Activated naive CD8-positive, alpha-beta T cell (primary cell): ENCODE results near the gene CDHR2.
"Not testable (repeated sequence)": the region's sequence is repeated elsewhere in the genome, so short reads cannot be mapped to it uniquely, and the experiment has no call there.

Source experiments
- H3K27ac Mint-ChIP-seq: one replicate; pipeline ENCODE4 v1.8.0; 2021; ENCODE audit warnings: mixed read lengths
- H3K27me3 Mint-ChIP-seq: one replicate; pipeline ENCODE4 v1.8.0; 2021; ENCODE audit warnings: mixed read lengths
- H3K36me3 Mint-ChIP-seq: one replicate; pipeline ENCODE4 v1.8.0; 2021; ENCODE audit warnings: mixed read lengths
- H3K4me1 Mint-ChIP-seq: one replicate; pipeline ENCODE4 v1.8.0; 2021; ENCODE audit warnings: low read depth, mixed read lengths
- H3K4me3 Mint-ChIP-seq: one replicate; pipeline ENCODE4 v1.8.0; 2021; ENCODE audit warnings: mild to moderate bottlenecking, mixed read lengths
- H3K9me3 Mint-ChIP-seq: one replicate; pipeline ENCODE4 v1.8.0; 2021; ENCODE audit warnings: low read depth, mixed read lengths

CDHR2 gene

DNA sequence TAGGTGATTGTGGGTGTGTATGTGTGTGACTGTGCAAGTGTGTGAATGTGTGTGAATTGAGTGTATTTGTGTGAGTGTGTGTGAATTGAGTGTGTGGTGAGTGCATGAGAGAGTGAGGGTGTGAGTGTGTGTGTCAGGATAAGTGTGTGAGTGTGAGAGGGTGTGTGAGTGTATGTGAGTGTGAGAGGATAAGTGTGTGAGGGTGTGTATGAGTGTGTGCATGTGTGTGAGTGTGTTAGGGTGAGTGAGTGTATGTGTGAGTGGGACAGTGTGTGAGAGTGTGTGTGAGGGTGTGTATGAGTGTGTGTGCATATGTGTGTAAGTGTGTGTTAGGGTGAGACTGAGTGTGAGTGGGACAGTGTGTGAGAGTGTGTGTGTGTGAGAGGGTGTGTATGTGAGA, 39.2 kb downstream of the CDHR2 start:
- Mint-ChIP-seq H3K4me1 (no peaks in the 10 kb centered on the region), H3K36me3 (no peaks in the 10 kb centered on the region), H3K27ac (no peak overlapping the region), H3K27me3 (no peaks in the 10 kb centered on the region), H3K4me3 (no peak overlapping the region), H3K9me3 (no peaks in the 10 kb centered on the region)

DNA sequence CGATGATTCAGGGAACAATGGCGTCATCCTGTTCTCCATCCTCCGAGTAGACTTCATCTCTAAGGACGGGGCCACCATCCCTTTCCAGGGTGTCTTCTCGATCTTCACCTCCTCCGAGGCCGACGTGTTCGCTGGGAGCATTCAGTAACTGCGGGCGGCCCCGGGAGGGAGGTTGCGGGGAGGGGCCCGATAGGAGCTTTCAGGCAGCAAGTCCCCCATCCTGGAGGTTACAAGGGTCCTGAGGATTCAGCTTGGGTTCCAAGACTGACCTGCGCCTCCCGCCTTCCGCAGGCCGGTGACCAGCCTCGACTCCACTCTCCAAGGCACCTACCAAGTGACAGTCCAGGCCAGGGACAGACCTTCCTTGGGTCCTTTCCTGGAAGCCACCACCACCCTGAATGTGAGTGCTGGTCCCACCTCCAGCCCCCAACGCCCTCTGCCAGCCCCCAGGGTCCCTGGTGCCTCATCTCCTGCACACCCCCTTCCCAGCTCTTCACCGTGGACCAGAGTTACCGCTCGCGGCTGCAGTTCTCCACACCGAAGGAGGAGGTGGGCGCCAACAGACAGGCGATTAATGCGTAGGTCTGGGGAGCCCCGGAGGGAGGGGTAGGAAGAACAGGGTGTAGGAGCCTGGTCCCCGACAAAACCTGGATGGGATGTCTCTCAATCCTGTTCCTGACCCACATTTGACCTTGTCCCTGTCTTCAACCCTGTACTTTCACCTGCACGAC, 40.1 kb downstream of the CDHR2 start:
- no peaks in the 10 kb centered on the region for H3K9me3 Mint-ChIP-seq
- H3K4me1 Mint-ChIP-seq = no peaks in the 10 kb centered on the region
- no peak overlapping the region for H3K4me3 Mint-ChIP-seq
- H3K36me3 Mint-ChIP-seq = no peaks in the 10 kb centered on the region
- H3K27ac Mint-ChIP-seq = no peak overlapping the region
- no peaks in the 10 kb centered on the region for H3K27me3 Mint-ChIP-seq

DNA sequence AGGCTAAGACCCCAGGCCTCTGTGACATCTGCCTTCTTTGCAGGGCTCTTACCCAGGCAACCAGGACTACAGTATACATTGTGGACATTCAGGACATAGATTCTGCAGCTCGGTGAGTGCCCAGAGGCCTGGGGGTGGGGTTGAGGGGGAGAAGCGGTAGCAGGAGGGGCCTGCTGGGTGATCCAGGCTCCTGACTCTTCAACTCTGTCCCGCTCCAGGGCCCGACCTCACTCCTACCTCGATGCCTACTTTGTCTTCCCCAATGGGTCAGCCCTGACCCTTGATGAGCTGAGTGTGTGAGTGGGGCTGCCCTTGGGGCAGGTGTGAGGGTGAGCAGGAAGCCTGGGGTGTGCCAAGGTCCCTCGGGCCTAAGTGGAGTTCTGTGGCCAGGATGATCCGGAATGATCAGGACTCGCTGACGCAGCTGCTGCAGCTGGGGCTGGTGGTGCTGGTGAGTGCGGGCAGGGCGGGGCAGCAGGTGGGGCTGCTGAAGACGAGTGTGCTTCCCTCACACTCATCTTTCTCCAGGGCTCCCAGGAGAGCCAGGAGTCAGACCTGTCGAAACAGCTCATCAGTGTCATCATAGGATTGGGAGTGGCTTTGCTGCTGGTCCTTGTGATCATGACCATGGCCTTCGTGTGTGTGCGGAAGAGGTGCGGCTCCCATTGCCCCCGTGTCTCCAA, 41.0 kb downstream of the CDHR2 start:
- no peaks in the 10 kb centered on the region for H3K9me3 Mint-ChIP-seq
- no peak overlapping the region for H3K27ac Mint-ChIP-seq
- H3K27me3 Mint-ChIP-seq = no peaks in the 10 kb centered on the region
- H3K36me3 Mint-ChIP-seq = no peaks in the 10 kb centered on the region
- no peaks in the 10 kb centered on the region for H3K4me1 Mint-ChIP-seq
- H3K4me3 Mint-ChIP-seq = no peak overlapping the region

DNA sequence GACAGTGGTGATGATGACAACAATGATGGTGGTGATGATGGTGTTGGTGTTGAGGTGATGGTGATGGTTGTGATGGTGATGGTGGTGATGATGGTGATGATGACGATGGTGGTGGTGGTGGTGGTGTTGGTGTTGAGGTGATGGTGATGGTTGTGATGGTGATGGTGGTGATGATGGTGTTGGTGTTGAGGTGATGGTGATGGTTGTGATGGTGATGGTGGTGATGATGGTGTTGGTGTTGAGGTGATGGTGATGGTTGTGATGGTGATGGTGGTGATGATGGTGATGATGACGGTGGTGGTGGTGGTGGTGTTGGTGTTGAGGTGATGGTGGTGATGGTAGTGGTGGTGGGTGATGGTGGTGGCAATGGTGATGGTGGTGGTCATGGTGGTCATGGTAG, 42.5 kb downstream of the CDHR2 start:
- H3K27ac Mint-ChIP-seq, H3K4me1 Mint-ChIP-seq, H3K27me3 Mint-ChIP-seq, H3K4me3 Mint-ChIP-seq, H3K9me3 Mint-ChIP-seq, H3K36me3 Mint-ChIP-seq: not testable (repeated sequence)

DNA sequence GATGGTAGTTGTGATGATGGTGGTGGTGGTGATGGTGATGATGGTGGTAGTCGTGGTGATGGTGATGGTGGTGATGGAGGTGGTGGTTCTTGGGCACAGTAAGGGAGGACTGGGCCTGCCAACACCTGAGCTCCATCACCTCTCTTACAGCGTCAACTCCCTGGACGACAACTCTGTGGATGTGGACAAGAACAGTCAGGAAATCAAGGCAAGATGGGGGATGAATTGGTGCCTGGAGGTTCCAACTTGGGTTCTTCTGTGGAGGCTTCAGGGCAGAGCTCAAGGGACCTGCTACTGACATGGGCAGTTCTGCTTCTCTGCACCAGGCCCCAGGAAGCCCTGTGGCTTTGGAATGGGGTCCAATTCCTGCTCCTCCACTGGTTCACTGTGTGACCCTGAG, 43.4 kb downstream of the CDHR2 start:
- no peaks in the 10 kb centered on the region for H3K36me3 Mint-ChIP-seq
- no peak overlapping the region for H3K27ac Mint-ChIP-seq
- peaks cover 4% of the 10 kb centered on the region for H3K4me1 Mint-ChIP-seq
- no peaks in the 10 kb centered on the region for H3K27me3 Mint-ChIP-seq
- H3K9me3 Mint-ChIP-seq = no peaks in the 10 kb centered on the region
- no peak overlapping the region for H3K4me3 Mint-ChIP-seq

DNA sequence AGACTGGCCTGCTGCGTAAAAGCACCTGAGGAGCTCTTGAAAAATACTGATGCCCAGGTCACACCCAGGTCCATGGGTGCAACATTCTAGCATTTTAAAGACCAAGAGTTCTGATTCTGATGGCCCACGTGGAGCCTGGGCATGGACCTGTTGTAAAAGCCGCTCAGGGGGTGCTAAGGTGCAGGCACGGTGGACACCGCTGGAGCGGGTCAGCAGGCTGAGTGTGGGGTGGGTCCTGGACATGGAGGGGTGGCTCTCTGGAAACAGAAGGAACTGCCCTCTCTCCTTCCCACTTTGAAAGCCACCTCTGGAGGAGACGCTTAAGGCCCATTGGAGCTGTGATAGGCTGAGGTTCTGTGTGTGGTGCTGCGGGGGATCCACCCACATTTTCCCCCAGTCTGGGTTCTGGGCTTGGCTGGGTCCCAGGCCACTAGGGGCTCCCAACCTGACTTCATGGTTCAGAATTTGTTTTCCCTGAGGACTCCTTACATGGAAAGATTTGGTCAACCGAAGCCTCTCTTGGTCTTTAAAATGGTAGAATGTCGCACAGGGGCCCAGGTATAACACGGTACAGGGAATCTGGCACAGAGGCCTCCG, 44.2 kb downstream of the CDHR2 start:
- no peaks in the 10 kb centered on the region for H3K27me3 Mint-ChIP-seq
- H3K4me1 Mint-ChIP-seq = peaks cover 4% of the 10 kb centered on the region
- no peak overlapping the region for H3K27ac Mint-ChIP-seq
- H3K36me3 Mint-ChIP-seq = no peaks in the 10 kb centered on the region
- no peak overlapping the region for H3K4me3 Mint-ChIP-seq
- H3K9me3 Mint-ChIP-seq = no peaks in the 10 kb centered on the region

DNA sequence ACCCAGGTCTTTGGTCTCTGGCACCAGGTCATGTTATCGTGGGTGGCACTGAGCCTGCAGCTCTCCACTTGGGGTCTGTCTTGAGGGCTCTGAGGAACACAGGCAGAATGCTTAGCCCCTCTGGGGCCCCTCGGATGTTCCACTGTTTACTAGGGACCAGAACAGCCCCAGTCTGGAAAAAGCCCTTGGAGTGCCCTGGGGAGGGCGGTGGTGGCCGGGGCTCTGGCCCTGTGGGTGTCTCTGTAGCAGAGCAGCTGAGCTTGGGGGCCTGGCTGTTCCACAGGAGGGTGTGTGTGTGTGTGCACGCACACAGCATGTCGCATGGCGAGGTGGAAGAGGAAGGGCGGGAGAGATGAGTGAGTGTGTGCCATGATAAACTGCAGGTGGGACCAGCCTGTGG, 45.4 kb downstream of the CDHR2 start:
- H3K27me3 Mint-ChIP-seq = peaks cover 2% of the 10 kb centered on the region
- no peaks in the 10 kb centered on the region for H3K9me3 Mint-ChIP-seq
- H3K4me3 Mint-ChIP-seq = no peak overlapping the region
- H3K36me3 Mint-ChIP-seq = no peaks in the 10 kb centered on the region
- no peak overlapping the region for H3K27ac Mint-ChIP-seq
- peaks cover 4% of the 10 kb centered on the region for H3K4me1 Mint-ChIP-seq

DNA sequence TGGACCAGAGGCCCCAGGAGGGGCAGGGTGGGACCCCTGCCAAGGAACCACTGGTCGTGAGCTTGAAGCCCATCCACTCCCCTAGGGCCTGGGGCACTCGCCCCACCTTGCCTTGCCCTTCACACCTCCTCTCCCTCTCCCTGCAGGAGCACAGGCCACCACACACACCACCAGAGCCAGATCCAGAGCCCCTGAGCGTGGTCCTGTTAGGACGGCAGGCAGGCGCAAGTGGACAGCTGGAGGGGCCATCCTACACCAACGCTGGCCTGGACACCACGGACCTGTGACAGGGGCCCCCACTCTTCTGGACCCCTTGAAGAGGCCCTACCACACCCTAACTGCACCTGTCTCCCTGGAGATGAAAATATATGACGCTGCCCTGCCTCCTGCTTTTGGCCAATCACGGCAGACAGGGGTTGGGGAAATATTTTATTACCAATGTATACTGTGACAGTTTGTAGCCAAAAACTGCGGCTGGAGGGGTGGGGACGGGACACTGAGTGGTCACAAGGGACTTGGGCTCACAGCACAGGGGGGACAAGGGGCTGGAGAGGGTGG, 46.3 kb downstream of the CDHR2 start:
- H3K27me3 Mint-ChIP-seq = peaks cover 2% of the 10 kb centered on the region
- peaks cover 4% of the 10 kb centered on the region for H3K4me1 Mint-ChIP-seq
- H3K9me3 Mint-ChIP-seq = no peaks in the 10 kb centered on the region
- no peak overlapping the region for H3K27ac Mint-ChIP-seq
- H3K4me3 Mint-ChIP-seq = no peak overlapping the region
- H3K36me3 Mint-ChIP-seq = no peaks in the 10 kb centered on the region

DNA sequence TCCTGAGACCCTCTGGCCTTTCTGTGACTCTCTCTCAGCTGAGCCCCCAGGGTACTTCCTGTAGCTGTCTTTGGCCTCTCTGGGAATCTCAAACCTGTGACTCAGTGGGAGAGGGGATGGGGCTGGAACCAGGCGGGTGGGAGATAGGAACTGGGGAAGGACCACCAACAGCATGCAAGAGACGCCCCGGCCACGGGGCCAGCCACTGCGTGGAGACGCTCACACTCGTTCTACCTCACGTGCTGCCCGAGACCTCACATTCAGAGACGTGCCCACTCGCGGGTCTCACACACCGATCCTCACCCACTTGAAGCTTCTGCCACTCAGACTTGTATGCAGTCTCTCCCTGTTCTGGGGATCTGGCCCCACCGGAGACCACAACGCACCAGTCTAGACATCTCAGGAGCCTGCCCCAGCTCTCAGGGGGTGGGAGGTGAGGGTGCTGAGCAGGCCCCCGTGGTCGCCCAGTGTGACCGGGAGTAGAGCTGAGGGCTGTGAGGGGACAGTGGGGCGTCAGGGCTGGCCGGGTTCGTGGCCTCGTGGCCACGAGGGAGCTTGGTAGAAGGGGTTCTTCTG, 47.0 kb downstream of the CDHR2 start:
- Mint-ChIP-seq H3K27ac (peak overlapping the region; percentile 64), H3K36me3 (no peaks in the 10 kb centered on the region), H3K4me1 (peaks cover 4% of the 10 kb centered on the region), H3K9me3 (no peaks in the 10 kb centered on the region), H3K27me3 (peaks cover 2% of the 10 kb centered on the region), H3K4me3 (peak overlapping the region; percentile 77)

DNA sequence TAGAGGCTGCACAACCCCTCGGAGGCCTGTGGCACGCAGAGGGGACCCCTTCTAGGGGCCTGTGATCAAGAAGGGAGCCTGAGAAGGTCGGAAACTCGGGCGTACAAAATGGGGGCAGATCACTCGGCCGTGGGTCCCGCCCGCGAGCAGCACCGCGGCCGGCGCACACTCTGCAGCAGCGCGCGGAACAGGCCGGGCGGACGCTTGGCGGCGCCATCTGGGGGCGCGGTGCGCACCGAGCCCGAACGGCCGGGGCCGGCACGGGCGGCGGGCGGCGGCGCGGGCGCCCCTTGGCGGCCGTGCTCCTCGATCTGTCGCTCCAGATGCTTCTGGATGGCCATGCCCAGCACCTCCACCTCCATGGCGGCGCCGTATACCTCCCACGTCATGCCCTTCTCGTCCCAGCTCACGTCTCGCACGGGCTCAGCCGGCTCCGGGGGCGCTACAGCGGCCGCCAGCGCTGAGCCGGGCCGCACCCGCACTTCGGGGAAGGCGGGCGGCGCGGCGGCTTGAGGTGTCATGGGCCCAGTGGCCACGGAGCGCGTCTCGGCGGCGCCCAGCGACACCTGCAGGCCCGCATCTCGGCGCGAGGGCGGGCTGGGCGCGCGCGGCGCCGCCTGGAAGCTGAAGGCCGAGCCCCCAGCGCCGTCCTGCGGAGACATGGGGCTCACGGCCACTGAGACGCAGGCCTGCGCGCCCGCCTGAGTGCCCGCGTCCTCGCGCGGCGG, 47.7 kb downstream of the CDHR2 start:
- peak overlapping the region; percentile 77 for H3K4me3 Mint-ChIP-seq
- no peaks in the 10 kb centered on the region for H3K9me3 Mint-ChIP-seq
- H3K27me3 Mint-ChIP-seq = peaks cover 2% of the 10 kb centered on the region
- H3K36me3 Mint-ChIP-seq = no peaks in the 10 kb centered on the region
- peaks cover 4% of the 10 kb centered on the region for H3K4me1 Mint-ChIP-seq
- H3K27ac Mint-ChIP-seq = peak overlapping the region; percentile 64

DNA sequence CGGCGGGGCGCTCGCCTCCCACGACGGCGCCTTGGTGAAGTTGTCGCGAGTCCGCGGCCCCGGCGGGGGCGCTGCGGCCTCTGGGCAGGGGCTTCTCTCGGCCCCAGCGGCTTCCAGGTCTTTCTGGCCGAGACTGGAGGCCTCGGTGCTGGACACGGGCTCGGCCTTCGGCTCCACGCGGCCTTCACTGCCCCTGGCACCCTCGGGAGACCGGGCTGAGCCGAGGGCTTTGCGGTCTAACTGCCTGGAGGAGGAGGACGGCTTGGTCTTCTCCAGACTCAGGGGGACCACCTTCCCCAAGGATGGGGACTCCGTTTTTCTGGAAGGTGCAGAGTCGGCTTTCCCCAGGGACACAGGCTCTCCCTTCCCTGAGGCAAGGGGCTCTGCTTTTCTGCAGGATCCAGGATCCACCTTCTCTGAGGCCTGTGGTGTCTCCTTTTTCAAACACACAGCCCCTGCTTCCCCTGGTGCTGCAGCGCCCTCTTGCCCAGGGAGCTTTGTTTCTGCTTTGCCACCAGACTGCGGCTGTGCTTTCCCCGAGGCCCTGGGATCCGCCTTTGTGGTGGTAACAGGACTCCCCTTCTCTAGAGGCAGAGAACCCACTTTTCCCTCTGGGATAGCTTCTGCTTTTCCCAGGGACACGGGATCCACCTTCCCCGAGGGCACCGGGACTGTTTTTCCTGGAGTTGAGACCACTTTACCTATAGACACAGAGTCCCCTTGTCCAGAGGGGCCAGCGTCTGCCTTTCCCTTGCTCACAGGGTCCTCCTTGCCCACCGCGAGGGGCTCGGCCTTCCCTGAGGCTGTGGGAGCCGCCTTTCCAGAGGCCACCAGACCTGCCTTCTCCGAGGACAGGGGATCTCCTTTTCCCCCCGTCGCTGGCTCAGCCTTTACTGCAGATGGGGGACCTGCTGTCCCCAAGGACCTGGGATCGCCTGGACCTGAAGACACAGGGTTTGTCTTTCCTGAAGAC, 48.6 kb downstream of the CDHR2 start:
- peak overlapping the region; percentile 46 for H3K4me3 Mint-ChIP-seq
- H3K27ac Mint-ChIP-seq = no peak overlapping the region
- H3K4me1 Mint-ChIP-seq = peaks cover 4% of the 10 kb centered on the region
- no peaks in the 10 kb centered on the region for H3K36me3 Mint-ChIP-seq
- H3K27me3 Mint-ChIP-seq = peaks cover 2% of the 10 kb centered on the region
- H3K9me3 Mint-ChIP-seq = no peaks in the 10 kb centered on the region

DNA sequence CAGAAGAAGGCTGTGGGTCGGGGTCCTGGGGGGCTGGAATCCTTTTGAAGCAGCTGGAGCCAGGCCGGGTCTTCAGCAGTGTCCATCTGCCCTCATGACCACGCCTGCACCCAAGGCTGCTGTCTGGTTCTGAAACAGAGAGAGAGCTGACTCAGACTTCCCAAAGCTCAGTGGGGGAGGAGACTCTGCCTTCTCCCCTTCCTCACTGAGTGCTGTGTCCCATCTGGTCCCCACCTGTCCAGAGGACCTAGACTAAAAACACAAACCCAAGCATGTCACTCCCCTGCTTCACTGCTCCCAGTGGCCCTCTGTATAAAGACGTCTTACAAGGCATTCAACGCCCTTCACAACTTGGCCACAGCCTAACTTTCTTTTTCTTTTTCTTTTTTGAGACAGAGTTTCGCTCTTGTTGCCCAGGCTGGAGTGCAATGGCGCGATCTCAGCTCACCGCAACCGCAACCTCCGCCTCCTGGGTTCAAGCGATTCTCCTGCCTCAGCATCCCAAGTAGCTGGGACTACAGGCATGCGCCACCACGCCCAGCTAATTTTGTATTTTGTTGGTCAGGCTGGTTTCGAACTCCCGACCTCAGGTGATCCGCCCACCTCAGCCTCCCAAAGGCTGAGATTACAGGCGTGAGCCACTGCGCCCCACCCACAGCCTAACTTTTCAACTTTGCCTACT, 50.7 kb downstream of the CDHR2 start:
- not testable (repeated sequence) for H3K4me3 Mint-ChIP-seq, H3K27ac Mint-ChIP-seq, H3K27me3 Mint-ChIP-seq, H3K9me3 Mint-ChIP-seq, H3K4me1 Mint-ChIP-seq, H3K36me3 Mint-ChIP-seq

DNA sequence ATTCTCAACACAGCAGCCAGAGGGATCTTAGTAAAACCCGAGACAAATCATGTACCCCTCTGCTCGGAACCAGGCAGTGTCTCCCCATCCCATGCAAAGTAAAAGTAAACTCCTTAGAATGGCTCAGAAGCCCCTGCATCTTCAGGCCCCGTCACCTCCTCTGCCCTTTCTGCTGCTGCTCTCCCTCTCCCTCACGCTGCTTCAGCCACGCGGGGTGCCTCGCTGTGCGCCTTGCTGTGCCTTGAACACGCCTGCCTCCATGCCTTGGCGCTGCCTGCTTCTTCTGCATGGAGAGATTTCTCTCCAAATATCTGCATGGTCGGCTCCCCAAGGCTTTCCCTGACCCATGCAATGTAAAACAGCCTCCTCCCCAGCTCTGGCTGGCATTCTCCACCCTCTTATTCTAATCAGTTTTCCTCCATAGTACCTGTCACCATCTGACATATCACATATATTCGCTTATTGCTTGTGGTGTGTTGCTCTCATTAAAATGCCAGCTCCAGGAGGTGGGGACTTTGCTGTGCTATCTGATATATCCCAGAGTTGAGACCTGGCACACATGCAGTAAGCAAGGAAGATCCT, 52.9 kb downstream of the CDHR2 start:
- Mint-ChIP-seq H3K27me3 (peaks cover 2% of the 10 kb centered on the region), H3K9me3 (no peaks in the 10 kb centered on the region), H3K27ac (no peak overlapping the region), H3K4me1 (no peaks in the 10 kb centered on the region), H3K4me3 (no peak overlapping the region), H3K36me3 (no peaks in the 10 kb centered on the region)
